Hepatocyte (in vitro differentiated cells): ENCODE measurements around the gene ARHGDIB. TPM values are rescaled to one million over a fixed set of nuclear protein-coding genes. Genes with fewer than 3 reads are reported as not detected.
A peak's percentile ranks its signal among the peaks of the same experiment; 100 is the strongest.

Experiments used
- DNase-seq: peaks from one replicate; pipeline ENCODE4 v3.0.0-alpha.2; 2016; ENCODE audit warnings: low spot score
- H2AFZ ChIP-seq: fragments of 200-600 bp; sonication (generic); 2 replicates; pipeline ENCODE4 v1.6.0; 2016; ENCODE audit warnings: antibody characterized with exemption, mild to moderate bottlenecking
- H3K27ac ChIP-seq: fragments of 200-600 bp; sonication (generic); 2 replicates; pipeline ENCODE4 v1.5.1; 2016; ENCODE audit warnings: mild to moderate bottlenecking
- H3K27me3 ChIP-seq: fragments of 200-600 bp; sonication (generic); 2 replicates; pipeline ENCODE4 v1.6.1; 2016
- H3K36me3 ChIP-seq: fragments of 200-600 bp; sonication (generic); replicated peaks from 2 replicates; pipeline ENCODE4 v1.5.1; 2016; ENCODE audit warnings: low read depth; ENCODE audit not compliant: insufficient read depth
- H3K4me1 ChIP-seq: fragments of 200-600 bp; sonication (generic); 2 replicates; pipeline ENCODE4 v1.5.1; 2016; ENCODE audit warnings: mild to moderate bottlenecking, moderate library complexity; ENCODE audit not compliant: insufficient read depth
- H3K4me2 ChIP-seq: fragments of 200-600 bp; sonication (generic); 2 replicates; pipeline ENCODE4 v1.6.0; 2016
- H3K4me3 ChIP-seq: fragments of 200-600 bp; sonication (generic); 2 replicates; pipeline ENCODE4 v1.5.1; 2016; ENCODE audit warnings: mild to moderate bottlenecking
- H3K79me2 ChIP-seq: fragments of 200-600 bp; sonication (generic); 2 replicates; pipeline ENCODE4 v1.6.0; 2017; ENCODE audit warnings: mild to moderate bottlenecking
- H3K9me2 ChIP-seq: fragments of 200-600 bp; sonication (generic); replicated peaks from 2 replicates; pipeline ENCODE4 v1.6.0; 2017; ENCODE audit warnings: mild to moderate bottlenecking; ENCODE audit not compliant: insufficient read depth
- H3K9me3 ChIP-seq: fragments of 200-600 bp; sonication (generic); 2 replicates; pipeline ENCODE4 v1.5.1; 2016; ENCODE audit warnings: low read depth, mild to moderate bottlenecking
- H4K20me1 ChIP-seq: fragments of 200-600 bp; sonication (generic); 2 replicates; pipeline ENCODE4 v1.6.0; 2016; ENCODE audit warnings: mild to moderate bottlenecking; ENCODE audit not compliant: insufficient read depth, poor library complexity, severe bottlenecking
- EZH2 ChIP-seq: fragments of 200-600 bp; sonication (generic); IDR thresholded peaks from 2 replicates; pipeline ENCODE4 v1.6.1; 2016; ENCODE audit warnings: antibody characterized with exemption, mild to moderate bottlenecking, borderline replicate concordance
- EZH2phosphoT487 ChIP-seq: fragments of 200-600 bp; sonication (generic); IDR thresholded peaks from one replicate; pipeline ENCODE4 v1.6.1; 2018; ENCODE audit warnings: antibody characterized with exemption, mild to moderate bottlenecking, low read depth, moderate library complexity; ENCODE audit not compliant: unreplicated experiment, severe bottlenecking
- WGBS: methylation state at CpG from one replicate; pipeline ENCODE4 v1.1.6; 2016; ENCODE audit warnings: low lambda C conversion rate; ENCODE audit errors: missing lambda C conversion rate; 5-methylcytosine and 5-hydroxymethylcytosine counted together
- polyA plus RNA-seq: library from polyadenylated mRNA; unstranded; fragments of >200 nt; fragmentation: Nextera tagmentation; extraction: Ambion mirVana; gene quantifications from 2 replicates; pipeline ENCODE4 v1.2.1, GENCODE V29; 2016
- total RNA-seq: library from RNA; depleted of rRNA; stranded (reverse); fragments of >200 nt; gene quantifications from 2 replicates; pipeline ENCODE4 v1.2.3, GENCODE V29; 2014
- TF ChIP-seq, protein P1 (sequence below): fragments of 200-600 bp; sonication (generic); IDR thresholded peaks from 2 replicates; pipeline ENCODE4 v1.5.1; 2016; ENCODE audit warnings: antibody characterized with exemption, mild to moderate bottlenecking; ENCODE audit not compliant: poor library complexity

The ARHGDIB gene
- total and polyA plus RNA-seq, 2 experiments from 2014 or later = 13.3 to 14.2 TPM

DNA sequence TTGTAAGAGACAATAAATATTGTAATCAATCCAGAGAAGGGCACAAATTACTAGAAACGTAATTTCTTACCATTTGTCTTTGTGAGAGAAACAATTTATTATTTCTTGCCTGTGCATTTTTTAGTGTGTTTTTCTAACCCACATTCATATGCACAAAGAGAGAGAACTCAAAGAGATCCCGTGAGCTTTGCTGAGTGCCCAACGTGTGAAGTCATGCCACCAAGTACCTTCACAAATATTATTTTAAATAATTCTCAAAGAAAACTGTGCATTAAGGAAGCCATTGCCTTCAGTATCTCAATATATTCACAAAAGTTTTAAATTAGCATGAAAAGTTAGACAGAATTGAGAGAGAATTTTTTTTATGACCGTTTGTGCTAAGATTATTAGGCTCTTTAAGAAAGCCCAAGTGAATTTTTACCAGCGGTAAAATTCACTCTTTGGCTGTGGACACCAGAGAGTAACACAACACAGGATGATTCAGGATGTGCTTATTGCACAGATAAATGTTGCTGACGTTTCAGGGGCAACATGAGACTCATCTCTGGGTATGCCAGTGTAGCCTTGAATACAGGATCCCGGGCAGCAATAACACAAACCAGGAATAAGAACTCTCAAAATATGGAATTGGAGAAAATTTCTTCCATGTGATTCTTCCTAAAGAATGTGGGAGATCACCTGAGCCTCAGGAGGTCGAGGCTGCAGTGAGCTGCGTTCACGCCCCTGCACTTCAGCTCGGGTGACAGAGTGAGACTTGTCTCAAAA is 2.9 kb downstream of the ARHGDIB start:
- Histone ChIP-seq H2AFZ (no peak overlapping the region), H3K4me2 (no peak overlapping the region)

DNA sequence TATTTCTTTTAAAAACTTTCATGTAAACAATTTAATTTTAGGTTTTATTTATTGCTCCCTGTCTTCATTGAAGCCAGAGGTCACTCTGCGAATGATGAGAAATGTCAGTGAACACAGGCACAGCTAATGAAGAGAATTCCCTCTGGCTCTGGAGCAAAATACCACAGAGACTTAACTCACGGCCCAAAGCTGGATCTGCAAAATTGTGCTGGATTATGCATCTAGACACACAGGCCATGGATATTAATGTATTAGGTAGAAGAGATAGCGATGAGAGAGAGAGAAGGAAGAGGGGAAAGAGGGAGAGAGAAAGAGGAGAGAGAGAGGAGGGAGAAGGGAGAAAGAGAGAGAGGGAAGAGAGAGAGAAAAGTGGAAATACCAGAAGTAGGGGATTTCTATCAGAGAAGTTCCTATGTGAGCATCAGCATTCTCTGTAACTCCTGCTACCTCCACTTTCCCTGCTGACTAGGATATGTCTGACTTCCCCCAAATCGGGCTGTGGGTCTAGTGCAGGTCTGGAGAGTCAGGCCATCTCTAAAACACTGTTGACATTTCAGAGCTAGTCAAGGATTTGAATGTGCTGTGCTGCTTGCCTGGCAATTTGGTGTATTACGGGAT is 3.7 kb downstream of the ARHGDIB start:
- TF ChIP-seq, protein P1, sequence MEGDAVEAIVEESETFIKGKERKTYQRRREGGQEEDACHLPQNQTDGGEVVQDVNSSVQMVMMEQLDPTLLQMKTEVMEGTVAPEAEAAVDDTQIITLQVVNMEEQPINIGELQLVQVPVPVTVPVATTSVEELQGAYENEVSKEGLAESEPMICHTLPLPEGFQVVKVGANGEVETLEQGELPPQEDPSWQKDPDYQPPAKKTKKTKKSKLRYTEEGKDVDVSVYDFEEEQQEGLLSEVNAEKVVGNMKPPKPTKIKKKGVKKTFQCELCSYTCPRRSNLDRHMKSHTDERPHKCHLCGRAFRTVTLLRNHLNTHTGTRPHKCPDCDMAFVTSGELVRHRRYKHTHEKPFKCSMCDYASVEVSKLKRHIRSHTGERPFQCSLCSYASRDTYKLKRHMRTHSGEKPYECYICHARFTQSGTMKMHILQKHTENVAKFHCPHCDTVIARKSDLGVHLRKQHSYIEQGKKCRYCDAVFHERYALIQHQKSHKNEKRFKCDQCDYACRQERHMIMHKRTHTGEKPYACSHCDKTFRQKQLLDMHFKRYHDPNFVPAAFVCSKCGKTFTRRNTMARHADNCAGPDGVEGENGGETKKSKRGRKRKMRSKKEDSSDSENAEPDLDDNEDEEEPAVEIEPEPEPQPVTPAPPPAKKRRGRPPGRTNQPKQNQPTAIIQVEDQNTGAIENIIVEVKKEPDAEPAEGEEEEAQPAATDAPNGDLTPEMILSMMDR = no peak
- TF ChIP-seq EZH2 = no peak
- TF ChIP-seq EZH2phosphoT487 = no peak
- no peaks in the 10 kb centered on the region for H3K27me3 ChIP-seq
- H3K36me3 ChIP-seq = no peaks in the 10 kb centered on the region
- no peaks in the 10 kb centered on the region for H3K79me2 ChIP-seq
- H3K4me3 ChIP-seq = no peak overlapping the region
- peak overlapping the region; percentile 33 for H3K27ac ChIP-seq
- H3K4me2 ChIP-seq = no peak overlapping the region
- H4K20me1 ChIP-seq = no peaks in the 10 kb centered on the region
- 65% methylated on average over 5 of the region's 5 CpGs for WGBS
- H3K9me2 ChIP-seq = no peaks in the 10 kb centered on the region
- no peaks in the 10 kb centered on the region for H3K4me1 ChIP-seq
- H3K9me3 ChIP-seq = no peaks in the 10 kb centered on the region
- no peak for DNase-seq
- H2AFZ ChIP-seq = peak overlapping the region; percentile 44

More for the DNA sequence above, 2.9 kb downstream of the ARHGDIB start:
- H3K36me3 ChIP-seq = no peaks in the 10 kb centered on the region
- no peaks in the 10 kb centered on the region for H3K4me1 ChIP-seq
- no peaks in the 10 kb centered on the region for H3K9me2 ChIP-seq
- H4K20me1 ChIP-seq = no peaks in the 10 kb centered on the region
- no peak for TF ChIP-seq EZH2phosphoT487
- TF ChIP-seq, protein P1 = no peak
- no peak for TF ChIP-seq EZH2
- no peaks in the 10 kb centered on the region for H3K9me3 ChIP-seq
- H3K4me3 ChIP-seq = no peak overlapping the region
- no peak for DNase-seq
- peak overlapping the region; percentile 33 for H3K27ac ChIP-seq
- no peaks in the 10 kb centered on the region for H3K79me2 ChIP-seq
- H3K27me3 ChIP-seq = no peaks in the 10 kb centered on the region
- WGBS = 82% methylated on average over 11 of the region's 11 CpGs

DNA sequence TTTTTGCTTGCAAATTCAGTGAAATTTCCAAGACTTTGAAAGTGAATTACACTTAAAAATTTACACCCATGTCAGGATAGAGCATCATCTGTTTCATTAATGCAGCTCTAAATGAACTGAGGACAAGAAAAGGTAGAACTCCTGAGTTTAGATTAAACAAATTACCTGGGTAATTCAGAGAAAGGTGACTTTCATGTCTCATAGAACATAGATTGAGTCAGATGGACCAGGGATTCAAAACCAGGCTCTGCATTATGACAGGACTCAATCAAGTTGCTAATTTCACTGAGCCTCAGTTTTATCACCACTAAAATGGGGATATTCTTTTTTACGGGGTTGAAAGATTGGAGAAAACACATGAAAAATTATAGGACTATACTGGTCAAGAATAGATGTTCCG is 4.5 kb downstream of the ARHGDIB start:
- Histone ChIP-seq H3K79me2 (no peaks in the 10 kb centered on the region), H3K36me3 (no peaks in the 10 kb centered on the region), H3K9me3 (no peaks in the 10 kb centered on the region), H3K9me2 (no peaks in the 10 kb centered on the region), H3K27ac (no peak overlapping the region), H3K4me1 (no peaks in the 10 kb centered on the region), H3K4me3 (no peak overlapping the region), H3K27me3 (no peaks in the 10 kb centered on the region), H2AFZ (no peak overlapping the region), H4K20me1 (no peaks in the 10 kb centered on the region), H3K4me2 (no peak overlapping the region)
- no peak for DNase-seq
- WGBS = 91% methylated on average over 2 of the region's 2 CpGs
- TF ChIP-seq EZH2 (no peak), EZH2phosphoT487 (no peak)
- TF ChIP-seq, protein P1 = no peak
